ENCODE measurements around the gene PLEKHN1. TPM values are rescaled to one million over a fixed set of nuclear protein-coding genes. Genes with fewer than 3 reads are reported as not detected.
"Not testable (repeated sequence)": the region's sequence is repeated elsewhere in the genome, so short reads cannot be mapped to it uniquely, and the experiment has no call there.

Gene PLEKHN1
- total RNA-seq, 1 donor from 2014 or later: 1.6 TPM

GRCh38 chr1:1006305-1007159 lies 40.2 kb downstream of the PLEKHN1 start:
- H3K36me3 ChIP-seq (ENCODE audit: control insufficient read depth, insufficient read depth, low read length): no peaks in the 10 kb centered on the region
- peak; percentile 40 for DNase-seq (ENCODE audit: low read depth)
- H3K4me3 ChIP-seq (ENCODE audit: low read depth, low read length): no peak overlapping the region
- TF ChIP-seq CTCF (IDR thresholded peaks at IDR 0.05; ENCODE audit: insufficient read depth, low read length, severe bottlenecking): no peak
- no peak for FAIRE-seq
- peaks cover 2% of the 10 kb centered on the region for H3K27me3 ChIP-seq (ENCODE audit: control insufficient read depth, insufficient read depth, low read length)

- H3K4me3 ChIP-seq (ENCODE audit: low read depth, low read length); FAIRE-seq; H3K27me3 ChIP-seq (ENCODE audit: control insufficient read depth, insufficient read depth, low read length); H3K36me3 ChIP-seq (ENCODE audit: control insufficient read depth, insufficient read depth, low read length); DNase-seq (ENCODE audit: low read depth): not testable (repeated sequence)
These were observed 43.8 kb downstream of the PLEKHN1 start for GRCh38 chr1:1010131-1010530.

- no peak for FAIRE-seq
- DNase-seq (ENCODE audit: low read depth): no peak
These were observed 45.2 kb downstream of the PLEKHN1 start for GRCh38 chr1:1011396-1011949.

GRCh38 chr1:1012736-1013104 lies 46.4 kb downstream of the PLEKHN1 start:
- DNase-seq (ENCODE audit: low read depth); H3K36me3 ChIP-seq (ENCODE audit: control insufficient read depth, insufficient read depth, low read length); FAIRE-seq; H3K27me3 ChIP-seq (ENCODE audit: control insufficient read depth, insufficient read depth, low read length): not testable (repeated sequence)
- H3K4me3 ChIP-seq (ENCODE audit: low read depth, low read length): peak overlapping the region; percentile 70

More at GRCh38 chr1:1011396-1011949, 45.2 kb downstream of the PLEKHN1 start:
- Histone ChIP-seq H3K27me3 (ENCODE audit: control insufficient read depth, insufficient read depth, low read length) (no peaks in the 10 kb centered on the region), H3K4me3 (ENCODE audit: low read depth, low read length) (no peak overlapping the region), H3K36me3 (ENCODE audit: control insufficient read depth, insufficient read depth, low read length) (no peaks in the 10 kb centered on the region)
- no peak for TF ChIP-seq CTCF (IDR thresholded peaks at IDR 0.05; ENCODE audit: insufficient read depth, low read length, severe bottlenecking)

GRCh38 chr1:1013105-1013921 lies 47.0 kb downstream of the PLEKHN1 start, which contains the start of gene ISG15:
ISG15 (plus strand) TSS chr1:1013497; CDS start chr1:1013574, 77 bp downstream.
- Histone ChIP-seq H3K27me3 (ENCODE audit: control insufficient read depth, insufficient read depth, low read length) (no peaks in the 10 kb centered on the region), H3K4me3 (ENCODE audit: low read depth, low read length) (peak within 1 kb of the TSS; percentile 70), H3K36me3 (ENCODE audit: control insufficient read depth, insufficient read depth, low read length) (no peaks in the 10 kb centered on the region)
- DNase-seq (ENCODE audit: low read depth) (peak; percentile 66), FAIRE-seq (no peak)
- TF ChIP-seq CTCF (IDR thresholded peaks at IDR 0.05; ENCODE audit: insufficient read depth, low read length, severe bottlenecking): no peak

GRCh38 chr1:1013922-1014648 lies 47.8 kb downstream of the PLEKHN1 start:
- Histone ChIP-seq H3K4me3 (ENCODE audit: low read depth, low read length) (peak overlapping the region; percentile 70), H3K36me3 (ENCODE audit: control insufficient read depth, insufficient read depth, low read length) (no peaks in the 10 kb centered on the region), H3K27me3 (ENCODE audit: control insufficient read depth, insufficient read depth, low read length) (no peaks in the 10 kb centered on the region)
- TF ChIP-seq CTCF (IDR thresholded peaks at IDR 0.05; ENCODE audit: insufficient read depth, low read length, severe bottlenecking): no peak
- FAIRE-seq (no peak), DNase-seq (ENCODE audit: low read depth) (no peak)

All from bronchial epithelial cell (primary cell).